ENCODE measurements around the gene SLC1A3.

SLC1A3 gene

DNA sequence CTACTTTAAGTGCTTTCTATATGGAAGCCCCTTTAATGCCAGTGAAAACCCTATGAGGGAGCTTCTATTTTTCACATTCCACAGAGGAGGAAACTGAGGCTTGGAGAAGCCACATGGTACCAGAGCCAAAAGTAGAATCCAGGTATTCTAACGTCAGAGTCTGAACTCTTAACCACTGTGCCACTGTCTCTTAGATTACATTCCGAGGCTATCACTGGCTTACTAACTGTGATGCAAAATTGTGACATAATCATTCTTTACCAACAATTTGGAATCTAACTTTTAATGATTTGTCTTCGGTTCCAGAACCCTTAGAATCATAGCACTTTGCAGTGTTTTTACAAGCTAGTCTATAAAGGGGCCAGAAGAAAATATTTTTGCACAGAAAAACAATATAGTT lies 59.2 kb downstream of the SLC1A3 start:
- TF ChIP-seq, protein P1, sequence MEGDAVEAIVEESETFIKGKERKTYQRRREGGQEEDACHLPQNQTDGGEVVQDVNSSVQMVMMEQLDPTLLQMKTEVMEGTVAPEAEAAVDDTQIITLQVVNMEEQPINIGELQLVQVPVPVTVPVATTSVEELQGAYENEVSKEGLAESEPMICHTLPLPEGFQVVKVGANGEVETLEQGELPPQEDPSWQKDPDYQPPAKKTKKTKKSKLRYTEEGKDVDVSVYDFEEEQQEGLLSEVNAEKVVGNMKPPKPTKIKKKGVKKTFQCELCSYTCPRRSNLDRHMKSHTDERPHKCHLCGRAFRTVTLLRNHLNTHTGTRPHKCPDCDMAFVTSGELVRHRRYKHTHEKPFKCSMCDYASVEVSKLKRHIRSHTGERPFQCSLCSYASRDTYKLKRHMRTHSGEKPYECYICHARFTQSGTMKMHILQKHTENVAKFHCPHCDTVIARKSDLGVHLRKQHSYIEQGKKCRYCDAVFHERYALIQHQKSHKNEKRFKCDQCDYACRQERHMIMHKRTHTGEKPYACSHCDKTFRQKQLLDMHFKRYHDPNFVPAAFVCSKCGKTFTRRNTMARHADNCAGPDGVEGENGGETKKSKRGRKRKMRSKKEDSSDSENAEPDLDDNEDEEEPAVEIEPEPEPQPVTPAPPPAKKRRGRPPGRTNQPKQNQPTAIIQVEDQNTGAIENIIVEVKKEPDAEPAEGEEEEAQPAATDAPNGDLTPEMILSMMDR (IDR thresholded peaks at IDR 0.05; ENCODE audit: low read depth, low read length): no peak
- no peak overlapping the region for H3K4me3 ChIP-seq (ENCODE audit: low read depth, low read length)

DNA sequence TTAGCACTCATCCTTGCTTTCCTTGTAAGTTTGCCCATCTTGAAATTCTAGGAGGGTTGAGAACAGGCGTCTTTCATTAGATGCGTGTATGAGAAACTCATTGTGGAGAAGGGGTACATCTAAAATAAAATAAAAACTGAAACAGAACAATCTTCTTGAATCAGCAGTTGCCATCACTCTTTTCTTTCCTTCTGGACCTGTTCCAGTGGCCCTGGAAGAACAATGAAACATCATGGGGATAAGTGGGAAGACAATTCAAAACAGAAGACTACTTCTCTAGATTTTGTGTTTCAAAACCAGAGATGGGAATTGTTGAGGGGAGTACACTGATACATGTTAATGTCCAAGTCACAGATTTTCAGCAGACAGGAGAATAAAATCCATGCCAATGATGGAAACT lies 59.9 kb downstream of the SLC1A3 start:
- TF ChIP-seq, protein P1 (IDR thresholded peaks at IDR 0.05; ENCODE audit: low read depth, low read length): no peak
- no peak overlapping the region for H3K4me3 ChIP-seq (ENCODE audit: low read depth, low read length)

DNA sequence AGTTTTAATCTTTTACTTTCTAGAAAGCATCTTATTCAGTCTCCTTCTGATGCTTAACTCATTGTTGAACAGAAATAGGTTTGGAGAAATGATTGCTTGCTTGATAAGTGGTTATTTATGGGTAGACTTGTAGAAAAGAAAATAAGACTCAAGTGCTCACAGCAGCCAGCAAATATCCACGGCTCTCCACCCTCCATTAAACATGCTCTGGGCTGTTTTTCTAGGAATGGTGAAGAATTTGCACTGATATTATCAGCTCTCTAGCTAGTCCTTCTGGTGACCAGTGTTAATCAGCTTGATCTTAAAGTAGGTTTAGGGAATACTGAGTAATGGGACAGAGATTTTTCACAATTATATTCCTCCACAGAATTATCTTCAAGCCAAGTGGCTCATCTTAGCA lies 60.6 kb downstream of the SLC1A3 start:
- TF ChIP-seq, protein P1 (IDR thresholded peaks at IDR 0.05; ENCODE audit: low read depth, low read length): no peak
- no peak overlapping the region for H3K4me3 ChIP-seq (ENCODE audit: low read depth, low read length)

DNA sequence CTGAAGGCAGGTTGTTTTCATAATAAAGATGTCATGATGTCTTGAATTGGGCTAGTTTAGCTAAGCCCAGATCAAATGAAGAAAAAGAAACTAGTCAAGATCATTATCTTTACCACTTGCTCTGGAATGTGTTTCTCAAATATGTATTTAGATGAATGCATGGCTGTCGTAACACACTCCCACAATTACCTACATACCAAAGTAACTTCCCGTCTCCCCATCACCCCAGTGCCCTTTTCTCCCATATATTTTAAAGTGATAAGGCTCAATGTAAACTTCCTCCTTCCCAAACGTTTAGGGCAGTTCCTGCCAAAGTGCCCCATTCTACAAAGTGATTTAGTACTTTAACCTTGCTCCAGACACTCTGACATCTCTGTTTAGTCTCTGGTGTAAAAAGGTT lies 61.4 kb downstream of the SLC1A3 start:
- no peak overlapping the region for H3K4me3 ChIP-seq (ENCODE audit: low read depth, low read length)
- TF ChIP-seq, protein P1 (IDR thresholded peaks at IDR 0.05; ENCODE audit: low read depth, low read length): no peak

DNA sequence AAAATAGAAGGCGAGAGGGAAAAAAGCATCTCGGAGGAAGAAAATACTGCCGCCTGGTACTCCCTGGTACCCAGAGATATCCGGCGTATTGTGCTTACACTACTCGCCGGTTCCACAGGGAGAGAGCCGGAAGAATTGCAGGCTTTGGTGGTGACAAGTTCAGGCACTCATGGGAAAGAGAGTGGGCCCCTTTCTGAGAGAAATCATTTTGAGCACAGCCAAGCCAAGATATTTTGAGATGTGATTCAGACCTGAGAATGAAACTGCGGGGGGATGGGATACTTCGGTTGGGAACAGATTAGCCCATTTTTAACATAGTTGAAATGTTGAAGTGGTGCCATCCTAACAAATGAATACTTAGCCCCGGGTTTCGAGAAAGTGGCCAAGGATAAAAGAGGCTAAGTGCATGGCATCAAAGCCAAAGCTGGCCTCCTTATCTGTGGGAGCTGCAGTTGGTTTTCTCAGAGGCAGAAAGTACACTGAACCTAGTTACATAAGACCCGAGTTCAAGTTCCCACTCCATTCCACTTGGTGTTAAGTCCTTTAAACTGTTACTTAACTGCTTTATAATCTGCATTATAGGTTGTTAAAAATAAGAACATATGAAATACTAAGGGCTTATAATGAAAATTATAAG lies 62.7 kb downstream of the SLC1A3 start:
- H3K4me3 ChIP-seq (ENCODE audit: low read depth, low read length): no peak overlapping the region
- TF ChIP-seq, protein P1 (IDR thresholded peaks at IDR 0.05; ENCODE audit: low read depth, low read length): no peak

DNA sequence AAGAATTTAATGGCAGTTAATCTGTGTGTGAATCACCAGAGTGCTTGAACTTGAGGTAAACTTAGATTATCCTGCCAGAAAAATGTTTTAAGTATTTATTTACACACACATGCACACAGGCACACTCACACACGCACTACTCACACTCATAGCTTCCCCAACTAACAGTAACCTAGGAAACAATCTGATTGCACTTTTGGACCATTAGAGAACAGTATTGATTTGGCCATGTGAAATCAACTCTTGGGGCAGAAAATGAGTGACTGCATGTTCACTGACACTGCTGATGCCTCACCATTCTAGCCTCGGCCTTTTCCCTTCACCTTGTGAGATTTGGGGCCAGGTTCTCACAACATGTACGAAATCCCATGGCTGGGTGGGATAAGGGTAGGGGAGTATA lies 64.1 kb downstream of the SLC1A3 start:
- TF ChIP-seq, protein P1 (IDR thresholded peaks at IDR 0.05; ENCODE audit: low read depth, low read length): no peak
- H3K4me3 ChIP-seq (ENCODE audit: low read depth, low read length): no peak overlapping the region

DNA sequence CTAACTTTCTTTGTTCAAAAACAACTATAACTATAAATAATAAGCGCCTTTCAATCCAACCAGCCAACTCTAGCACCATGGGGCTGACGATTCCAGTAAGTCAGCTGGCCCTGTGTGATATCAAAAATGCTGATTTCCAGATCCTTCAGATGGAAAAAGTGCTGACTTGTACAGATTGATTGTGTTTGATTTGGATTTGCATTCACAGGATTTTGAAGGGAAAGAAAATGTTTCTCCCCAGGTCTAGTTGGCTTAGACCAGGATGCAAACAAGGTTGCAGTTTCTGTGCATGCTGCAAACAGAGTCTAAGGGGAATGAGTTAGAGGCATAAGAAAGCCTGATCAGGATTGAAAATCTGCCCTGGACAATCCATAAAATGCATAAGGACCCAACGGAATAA lies 68.9 kb downstream of the SLC1A3 start:
- TF ChIP-seq, protein P1 (IDR thresholded peaks at IDR 0.05; ENCODE audit: low read depth, low read length): no peak
- no peak overlapping the region for H3K4me3 ChIP-seq (ENCODE audit: low read depth, low read length)
